HepG2 (cell line): ENCODE results near the gene TSEN54. TPM values are rescaled to one million over a fixed set of nuclear protein-coding genes. Genes with fewer than 3 reads are reported as not detected.

Experiments used
- ATAC-seq: fragments of 200-7000 bp; cut with Tn5 transposase; 3 replicates; pipeline ENCODE4 v1.9.1; 2020; ENCODE audit warnings: mild to moderate bottlenecking, moderate library complexity
- BruUV-seq: library from RNA; stranded (reverse); fragments of 400-500 nt; replicated peaks from 2 replicates; lab custom pipeline; 2021; lab: Mats Ljungman, UMichigan
- CTCF ChIA-PET: fragments of 300-600 bp; formaldehyde crosslinking; extraction: SDS; loops from one replicate; lab custom pipeline; 2021; ENCODE audit warnings: low total read pairs, inconsistent platforms, low intra/inter-chr PET ratio; lab: Yijun Ruan, JAX
- POLR2A ChIA-PET: fragments of 350-600 bp; sonication (Branson Sonifier 250); formaldehyde crosslinking; loops from one replicate; lab custom pipeline; 2020; ENCODE audit warnings: antibody characterized with exemption, inconsistent platforms; lab: Yijun Ruan, JAX
- DNase-seq: peaks from one replicate; pipeline ENCODE4 v3.0.0-alpha.2; 2015; ENCODE audit warnings: low spot score
- FAIRE-seq: peaks from 3 replicates; lab custom pipeline; 2011; peaks lifted over from hg19 to GRCh38; lab: Jason Lieb, UNC
- H2AFZ ChIP-seq: one replicate; pipeline ENCODE4 v1.6.1; 2011; ENCODE audit warnings: low read length, inconsistent platforms
- H3K27ac ChIP-seq: fragments of 300-600 bp; 3 replicates; pipeline ENCODE4 v1.8.0; 2011; ENCODE audit warnings: mixed run types, mild to moderate bottlenecking, mixed read lengths, low read length, inconsistent platforms; ENCODE audit not compliant: insufficient read depth; ENCODE audit errors: extremely low read length
- H3K27me3 ChIP-seq, 2 experiments: fragments of 200-600 bp in 1 of 2; 2 replicates in 1 of 2; 3 replicates in 1 of 2; pipeline versions ENCODE4 v1.6.0 to v1.8.0; 2011; ENCODE audit warnings: low read length in 2 of 2, mild to moderate bottlenecking in 2 of 2, moderate library complexity in 2 of 2, inconsistent platforms in 1 of 2; ENCODE audit not compliant: insufficient read depth in 2 of 2, control insufficient read depth in 1 of 2
- H3K36me3 ChIP-seq, 2 experiments: fragments of 200-600 bp in 1 of 2; replicated peaks in 1 of 2; 2 replicates in 1 of 2; 3 replicates in 1 of 2; pipeline versions ENCODE4 v1.5.1 to v1.8.0; 2011; ENCODE audit warnings: low read length in 2 of 2, inconsistent platforms in 1 of 2; ENCODE audit not compliant: insufficient read depth in 2 of 2, control insufficient read depth in 1 of 2
- H3K4me1 ChIP-seq: 2 replicates; pipeline ENCODE4 v1.5.1; 2012; ENCODE audit warnings: low read length, inconsistent platforms; ENCODE audit not compliant: insufficient read depth
- H3K4me2 ChIP-seq: 2 replicates; pipeline ENCODE4 v1.6.0; 2011; ENCODE audit warnings: low read depth, low read length, inconsistent platforms
- H3K4me3 ChIP-seq, 3 experiments: fragments of 200-600 bp in 1 of 3; sonication (generic), shearing (Covaris generic) in 1 of 3; replicated peaks in 1 of 3; 2 replicates each; pipeline ENCODE4 v1.5.1; 2011 to 2016; ENCODE audit warnings: low read length in 3 of 3, inconsistent platforms in 2 of 3, low read depth in 2 of 3, mild to moderate bottlenecking in 2 of 3, control low read depth in 1 of 3, mixed read lengths in 1 of 3; ENCODE audit not compliant: insufficient read depth in 1 of 3
- H3K79me2 ChIP-seq: one replicate; pipeline ENCODE4 v1.6.1; 2011; ENCODE audit warnings: low read length, inconsistent platforms; ENCODE audit not compliant: insufficient read depth
- H3K9ac ChIP-seq: 2 replicates; pipeline ENCODE4 v1.6.0; 2011; ENCODE audit warnings: mild to moderate bottlenecking, low read depth, low read length, inconsistent platforms; ENCODE audit not compliant: insufficient read depth
- H3K9me3 ChIP-seq: 2 replicates; pipeline ENCODE4 v1.5.1; 2012; ENCODE audit warnings: mild to moderate bottlenecking, low read length
- H4K20me1 ChIP-seq: 2 replicates; pipeline ENCODE4 v1.6.0; 2011; ENCODE audit warnings: inconsistent platforms, mild to moderate bottlenecking, low read length, moderate library complexity; ENCODE audit not compliant: insufficient read depth
- ARNT2 ChIP-seq: sonication (generic); formaldehyde crosslinking; IDR thresholded peaks from 2 replicates; pipeline ENCODE4 v1.8.0; 2022; ENCODE audit warnings: mild to moderate bottlenecking, low read depth, missing genetic modification reagents, moderate library complexity
- ATF7-NPFF ChIP-seq: sonication (generic); formaldehyde crosslinking; IDR thresholded peaks from 2 replicates; pipeline ENCODE4 v1.8.1; 2023; ENCODE audit warnings: mild to moderate bottlenecking, low read depth, missing genetic modification reagents, moderate library complexity
- HDAC6 ChIP-seq: fragments of 200-600 bp; sonication (generic); IDR thresholded peaks from 2 replicates; pipeline ENCODE4 v1.7.0; 2017; ENCODE audit warnings: mild to moderate bottlenecking, antibody characterized with exemption, low read length, low read depth
- MTF1 ChIP-seq: sonication (generic); formaldehyde crosslinking; IDR thresholded peaks from 2 replicates; pipeline ENCODE4 v1.5.0; 2020; ENCODE audit warnings: missing genetic modification reagents
- MYC ChIP-seq: sonication (generic); formaldehyde crosslinking; IDR thresholded peaks from 2 replicates; pipeline ENCODE4 v1.9.0; 2021; ENCODE audit warnings: missing genetic modification reagents, borderline replicate concordance
- NR2C2 ChIP-seq: sonication (generic); formaldehyde crosslinking; IDR thresholded peaks from 2 replicates; pipeline ENCODE4 v1.4.0; 2020; ENCODE audit warnings: missing genetic modification reagents, mild to moderate bottlenecking, moderate library complexity, borderline replicate concordance
- ZFP1 ChIP-seq: IDR thresholded peaks from 2 replicates; pipeline ENCODE4 v1.6.1; 2016
- ZMYM2 ChIP-seq: sonication (generic); formaldehyde crosslinking; IDR thresholded peaks from 2 replicates; pipeline ENCODE4 v1.8.0; 2022; ENCODE audit warnings: mild to moderate bottlenecking, missing genetic modification reagents
- ZNF292 ChIP-seq: sonication (generic); formaldehyde crosslinking; IDR thresholded peaks from 2 replicates; pipeline ENCODE4 v1.8.1; 2022; ENCODE audit warnings: mild to moderate bottlenecking, low read depth, missing genetic modification reagents, borderline replicate concordance
- ZNF441 ChIP-seq: sonication (generic); formaldehyde crosslinking; IDR thresholded peaks from 2 replicates; pipeline ENCODE4 v1.7.0; 2021; ENCODE audit warnings: missing genetic modification reagents, borderline replicate concordance
- ZNF776 ChIP-seq: sonication (generic); formaldehyde crosslinking; IDR thresholded peaks from 2 replicates; pipeline ENCODE4 v1.4.0; 2020; ENCODE audit warnings: mild to moderate bottlenecking, missing genetic modification reagents
- WGBS: methylation state at CpG from one replicate; pipeline ENCODE4 v1.1.6; 2017; ENCODE audit warnings: low lambda C conversion rate; 5-methylcytosine and 5-hydroxymethylcytosine counted together
- in situ Hi-C: cut with HindIII; loops from 2 replicates; pipeline ENCODE4 v1.10.0; 2017; ENCODE audit warnings: low pct_unique_long_range_greater_than_20kb; ENCODE audit not compliant: extremely low pct_ligation_motif_present
- intact Hi-C: fragments of 100-400 bp; cut with micrococcal nuclease; formaldehyde crosslinking; loops from one replicate; pipeline ENCODE4 v1.10.0; 2022; ENCODE audit not compliant: unreplicated experiment
- polyA plus RNA-seq, 8 experiments: library from polyadenylated mRNA; depleted of rRNA in 3 of 8; stranded (reverse) in 7 of 8; unstranded in 1 of 8; fragments of >200 nt; fragmentation: Illumina TruSeq in 4 of 8; extraction: Trizol in 4 of 8; gene quantifications; 2 replicates each; pipeline versions ENCODE4 v1.2.1 to v1.2.3, GENCODE V29; 2011 to 2016; ENCODE audit warnings: low read depth in 4 of 8, missing spikeins in 1 of 8, mixed read lengths in 1 of 8; ENCODE audit not compliant: insufficient read depth in 1 of 8
- total RNA-seq, 5 experiments: library from RNA; depleted of rRNA; stranded (reverse); fragments of >200 nt; fragmentation: Illumina TruSeq; extraction: Trizol; gene quantifications; 2 replicates each; pipeline ENCODE4 v1.2.3, GENCODE V29; 2016; ENCODE audit warnings: low read depth in 1 of 5
- TF ChIP-seq, protein P1 (sequence below): sonication (generic); formaldehyde crosslinking; IDR thresholded peaks from 2 replicates; pipeline ENCODE4 v1.8.0; 2022; ENCODE audit warnings: mild to moderate bottlenecking, missing genetic modification reagents, borderline replicate concordance
- TF ChIP-seq, protein P2 (sequence below): sonication (generic); formaldehyde crosslinking; conservative IDR thresholded peaks from 2 replicates; pipeline ENCODE4 v1.5.0; 2020; ENCODE audit warnings: missing genetic modification reagents
- TF ChIP-seq, protein P3 (sequence below): sonication (generic); formaldehyde crosslinking; IDR thresholded peaks from 2 replicates; pipeline ENCODE4 v1.8.1; 2023; ENCODE audit warnings: mild to moderate bottlenecking, missing genetic modification reagents

The TSEN54 gene
- total and polyA plus RNA-seq, 2 of the 13 experiments (the other 11 are each of a cell fraction or from before 2014, with no cell fraction given) = 62.9 to 63.3 TPM

DNA sequence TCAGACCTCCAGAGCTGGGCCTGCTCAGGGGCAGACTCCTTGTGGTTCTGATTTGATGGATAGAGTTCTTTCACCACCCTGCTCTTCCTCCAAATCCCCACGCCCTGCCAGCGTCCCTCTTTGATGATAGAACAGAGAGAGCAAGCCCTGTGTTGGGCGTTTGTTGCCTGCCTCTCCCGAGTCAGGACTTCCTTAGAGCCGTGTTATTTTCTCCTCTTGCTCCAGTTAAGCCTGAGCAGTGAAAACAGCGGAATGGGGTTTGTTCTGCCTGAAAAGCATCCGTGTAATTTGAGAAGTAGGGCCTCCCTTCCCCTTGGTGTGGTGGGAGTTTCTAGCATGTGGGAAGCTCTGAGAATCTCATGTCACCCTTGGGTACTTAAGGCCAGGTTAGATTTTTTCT lies 37.8 kb upstream of the TSEN54 start:
- Histone ChIP-seq H3K4me1 (peaks cover 15% of the 10 kb centered on the region), H3K9ac (no peak overlapping the region), H3K79me2 (no peaks in the 10 kb centered on the region), H4K20me1 (peaks cover 13% of the 10 kb centered on the region; the same call in 1 of the 2 replicates), H3K4me2 (no peak overlapping the region), H3K4me3 (no peak overlapping the region), H3K9me3 (no peaks in the 10 kb centered on the region), H3K27ac (no peak overlapping the region), H2AFZ (no peak overlapping the region), H3K27me3 (no peaks in the 10 kb centered on the region), H3K36me3 (peaks cover 13 to 35% of the 10 kb centered on the region in 2 experiments; a peak in 4 of 5 replicates)
- TF ChIP-seq, protein P1, sequence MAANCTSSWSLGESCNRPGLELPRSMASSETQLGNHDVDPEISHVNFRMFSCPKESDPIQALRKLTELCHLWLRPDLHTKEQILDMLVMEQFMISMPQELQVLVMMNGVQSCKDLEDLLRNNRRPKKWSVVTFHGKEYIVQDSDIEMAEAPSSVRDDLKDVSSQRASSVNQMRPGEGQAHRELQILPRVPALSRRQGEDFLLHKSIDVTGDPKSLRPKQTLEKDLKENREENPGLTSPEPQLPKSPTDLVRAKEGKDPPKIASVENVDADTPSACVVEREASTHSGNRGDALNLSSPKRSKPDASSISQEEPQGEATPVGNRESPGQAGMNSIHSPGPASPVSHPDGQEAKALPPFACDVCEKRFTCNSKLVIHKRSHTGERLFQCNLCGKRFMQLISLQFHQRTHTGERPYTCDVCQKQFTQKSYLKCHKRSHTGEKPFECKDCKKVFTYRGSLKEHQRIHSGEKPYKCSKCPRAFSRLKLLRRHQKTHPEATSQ (CRISPR knock-in tag) = no peak
- ChIA-PET CTCF (no interaction called here), POLR2A (interaction anchor here (1.1 to 1.2 kb wide), 2 partner anchors 18 to 19 kb away, joined by 3 read pairs; no protein-coding TSS in a partner anchor)
- WGBS = 95% methylated on average over 7 of the region's 7 CpGs
- in situ Hi-C loops = no loop called here
- intact Hi-C loops = no loop called here
- DNase-seq (no peak), ATAC-seq (no peak), FAIRE-seq (no peak)
- no TSS peak for BruUV-seq

DNA sequence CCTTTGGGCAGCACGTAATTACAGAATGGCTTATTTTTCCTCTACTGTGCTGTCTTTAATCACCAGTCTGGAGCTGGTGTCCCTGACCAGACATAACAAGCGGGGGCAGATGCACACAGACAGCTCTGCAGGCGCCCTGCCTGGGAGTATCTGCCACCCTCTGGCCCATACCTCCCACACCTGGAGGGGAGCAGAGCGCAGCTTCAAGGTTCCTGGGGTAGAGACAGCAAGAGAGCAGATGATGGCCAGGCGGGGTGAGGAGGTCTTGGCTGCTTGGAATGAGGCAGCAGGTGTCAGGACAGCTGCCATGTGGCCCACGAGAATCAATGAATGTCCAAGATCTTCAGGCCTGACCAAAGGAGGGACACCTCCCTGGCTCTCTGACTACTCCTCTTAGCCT lies 36.0 kb upstream of the TSEN54 start:
- Histone ChIP-seq H3K4me1 (peaks cover 15% of the 10 kb centered on the region), H3K9me3 (no peaks in the 10 kb centered on the region), H3K4me2 (no peak overlapping the region), H3K4me3 (no peak overlapping the region), H2AFZ (no peak overlapping the region), H3K27ac (no peak overlapping the region), H4K20me1 (peaks cover 17% of the 10 kb centered on the region; the same call in 1 of the 2 replicates), H3K9ac (no peak overlapping the region), H3K79me2 (no peaks in the 10 kb centered on the region), H3K36me3 (peaks cover 6 to 26% of the 10 kb centered on the region in 2 experiments; a peak in 3 of 5 replicates), H3K27me3 (no peaks in the 10 kb centered on the region)
- WGBS = 95% methylated on average over 5 of the region's 6 CpGs
- in situ Hi-C loops (no loop called here), intact Hi-C loops (no loop called here)
- DNase-seq (no peak), FAIRE-seq (no peak), ATAC-seq (no peak)
- POLR2A ChIA-PET = interaction anchor here (1.0 kb wide), 1 partner anchor 20 kb away, joined by 3 read pairs; no protein-coding TSS in a partner anchor
- TF ChIP-seq ATF7-NPFF (CRISPR knock-in tag) = no peak
- TF ChIP-seq ZNF292 (CRISPR knock-in tag) = no peak
- TF ChIP-seq, protein P2, sequence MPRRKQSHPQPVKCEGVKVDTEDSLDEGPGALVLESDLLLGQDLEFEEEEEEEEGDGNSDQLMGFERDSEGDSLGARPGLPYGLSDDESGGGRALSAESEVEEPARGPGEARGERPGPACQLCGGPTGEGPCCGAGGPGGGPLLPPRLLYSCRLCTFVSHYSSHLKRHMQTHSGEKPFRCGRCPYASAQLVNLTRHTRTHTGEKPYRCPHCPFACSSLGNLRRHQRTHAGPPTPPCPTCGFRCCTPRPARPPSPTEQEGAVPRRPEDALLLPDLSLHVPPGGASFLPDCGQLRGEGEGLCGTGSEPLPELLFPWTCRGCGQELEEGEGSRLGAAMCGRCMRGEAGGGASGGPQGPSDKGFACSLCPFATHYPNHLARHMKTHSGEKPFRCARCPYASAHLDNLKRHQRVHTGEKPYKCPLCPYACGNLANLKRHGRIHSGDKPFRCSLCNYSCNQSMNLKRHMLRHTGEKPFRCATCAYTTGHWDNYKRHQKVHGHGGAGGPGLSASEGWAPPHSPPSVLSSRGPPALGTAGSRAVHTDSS (CRISPR knock-in tag) = no peak
- no peak for TF ChIP-seq ZNF441 (CRISPR knock-in tag)
- TF ChIP-seq ARNT2 = no peak
- no peak for TF ChIP-seq NR2C2 (CRISPR knock-in tag)
- TF ChIP-seq MYC (CRISPR knock-in tag) = no peak
- no peak for TF ChIP-seq ZMYM2 (CRISPR knock-in tag)
- TF ChIP-seq ZFP1 = no peak
- no peak for TF ChIP-seq ZNF776 (CRISPR knock-in tag)
- no peak for TF ChIP-seq HDAC6
- no peak for TF ChIP-seq MTF1
- TF ChIP-seq, protein P3, sequence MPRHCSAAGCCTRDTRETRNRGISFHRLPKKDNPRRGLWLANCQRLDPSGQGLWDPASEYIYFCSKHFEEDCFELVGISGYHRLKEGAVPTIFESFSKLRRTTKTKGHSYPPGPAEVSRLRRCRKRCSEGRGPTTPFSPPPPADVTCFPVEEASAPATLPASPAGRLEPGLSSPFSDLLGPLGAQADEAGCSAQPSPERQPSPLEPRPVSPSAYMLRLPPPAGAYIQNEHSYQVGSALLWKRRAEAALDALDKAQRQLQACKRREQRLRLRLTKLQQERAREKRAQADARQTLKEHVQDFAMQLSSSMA (CRISPR knock-in tag) = no peak
- CTCF ChIA-PET = no interaction called here
- BruUV-seq = no TSS peak
